Liver (tissue), 3 donors: ENCODE data around the gene CTTN.

ENCODE experiments used
- CTCF ChIP-seq: fragments of 150-350 bp; IDR thresholded peaks from 2 replicates; pipeline ENCODE4 v1.5.1; 2017; ENCODE audit warnings: improper control_type of control experiment, low read depth, low read length; ENCODE audit not compliant: missing input control
- GABPA ChIP-seq, 2 donors: IDR thresholded peaks in 1 of 2; conservative IDR thresholded peaks in 1 of 2; 2 replicates each; pipeline ENCODE4 v1.6.1; 2016; ENCODE audit warnings: antibody characterized with exemption in 2 of 2, mild to moderate bottlenecking in 1 of 2, moderate library complexity in 1 of 2
- JUND ChIP-seq, 2 donors: IDR thresholded peaks; 2 replicates each; pipeline ENCODE4 v1.6.1; 2016; ENCODE audit warnings: antibody characterized with exemption in 2 of 2
- TAF1 ChIP-seq: conservative IDR thresholded peaks from 2 replicates; pipeline ENCODE4 v1.6.1; 2016; ENCODE audit warnings: antibody characterized with exemption, mild to moderate bottlenecking
- donor health status: healthy.
- donor health status: healthy.

GRCh38 chr11:70434813-70435278, 36.5 kb downstream of the CTTN start:
- TF ChIP-seq CTCF (no peak), GABPA (IDR thresholded peaks at IDR 0.05 in 1 of 2, conservative IDR thresholded peaks at IDR 0.05 in 1 of 2) (no peak), JUND (IDR thresholded peaks at IDR 0.05) (no peak), TAF1 (no peak)
